Measurements from ENCODE around the gene IRF9.
"Not testable (repeated sequence)": the region's sequence is repeated elsewhere in the genome, so short reads cannot be mapped to it uniquely, and the experiment has no call there.

Gene IRF9

DNA sequence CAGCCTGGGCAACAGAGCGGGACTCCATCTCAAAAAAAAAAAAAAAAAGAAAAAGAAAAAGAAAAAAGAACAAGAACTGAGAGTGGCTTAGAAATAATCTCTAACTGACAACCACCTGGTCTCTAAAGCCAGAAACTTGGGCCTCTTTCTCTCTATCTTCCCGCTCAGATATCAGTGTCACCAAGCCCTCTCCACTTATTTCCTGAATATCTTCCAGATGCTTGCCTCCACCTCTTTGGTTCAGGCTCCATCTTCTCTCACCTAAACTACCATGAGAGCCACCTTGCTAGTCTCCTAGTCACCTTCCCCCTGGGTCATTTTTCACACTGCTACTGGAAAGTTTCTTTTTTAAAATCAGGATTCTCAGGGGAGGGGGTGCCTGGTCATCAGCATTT lies 36.0 kb downstream of the IRF9 start:
- Histone ChIP-seq H3K79me2 (peaks cover 27% of the 10 kb centered on the region), H3K36me3 (ENCODE audit: control insufficient read depth, insufficient read depth, low read length) (no peaks in the 10 kb centered on the region), H3K27ac (no peak overlapping the region), H3K4me2 (ENCODE audit: low read length) (peak overlapping the region; percentile 44), H3K4me1 (peaks cover 9% of the 10 kb centered on the region), H3K9me3 (ENCODE audit: control insufficient read depth, low read length) (no peaks in the 10 kb centered on the region), H3K4me3 (ENCODE audit: low read depth, low read length) (no peak overlapping the region), H2AFZ (no peak overlapping the region), H3K27me3 (ENCODE audit: control insufficient read depth, insufficient read depth, low read length) (no peaks in the 10 kb centered on the region), H3K9ac (no peak overlapping the region)
- TF ChIP-seq, protein P1, sequence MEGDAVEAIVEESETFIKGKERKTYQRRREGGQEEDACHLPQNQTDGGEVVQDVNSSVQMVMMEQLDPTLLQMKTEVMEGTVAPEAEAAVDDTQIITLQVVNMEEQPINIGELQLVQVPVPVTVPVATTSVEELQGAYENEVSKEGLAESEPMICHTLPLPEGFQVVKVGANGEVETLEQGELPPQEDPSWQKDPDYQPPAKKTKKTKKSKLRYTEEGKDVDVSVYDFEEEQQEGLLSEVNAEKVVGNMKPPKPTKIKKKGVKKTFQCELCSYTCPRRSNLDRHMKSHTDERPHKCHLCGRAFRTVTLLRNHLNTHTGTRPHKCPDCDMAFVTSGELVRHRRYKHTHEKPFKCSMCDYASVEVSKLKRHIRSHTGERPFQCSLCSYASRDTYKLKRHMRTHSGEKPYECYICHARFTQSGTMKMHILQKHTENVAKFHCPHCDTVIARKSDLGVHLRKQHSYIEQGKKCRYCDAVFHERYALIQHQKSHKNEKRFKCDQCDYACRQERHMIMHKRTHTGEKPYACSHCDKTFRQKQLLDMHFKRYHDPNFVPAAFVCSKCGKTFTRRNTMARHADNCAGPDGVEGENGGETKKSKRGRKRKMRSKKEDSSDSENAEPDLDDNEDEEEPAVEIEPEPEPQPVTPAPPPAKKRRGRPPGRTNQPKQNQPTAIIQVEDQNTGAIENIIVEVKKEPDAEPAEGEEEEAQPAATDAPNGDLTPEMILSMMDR (IDR thresholded peaks at IDR 0.05) = no peak

DNA sequence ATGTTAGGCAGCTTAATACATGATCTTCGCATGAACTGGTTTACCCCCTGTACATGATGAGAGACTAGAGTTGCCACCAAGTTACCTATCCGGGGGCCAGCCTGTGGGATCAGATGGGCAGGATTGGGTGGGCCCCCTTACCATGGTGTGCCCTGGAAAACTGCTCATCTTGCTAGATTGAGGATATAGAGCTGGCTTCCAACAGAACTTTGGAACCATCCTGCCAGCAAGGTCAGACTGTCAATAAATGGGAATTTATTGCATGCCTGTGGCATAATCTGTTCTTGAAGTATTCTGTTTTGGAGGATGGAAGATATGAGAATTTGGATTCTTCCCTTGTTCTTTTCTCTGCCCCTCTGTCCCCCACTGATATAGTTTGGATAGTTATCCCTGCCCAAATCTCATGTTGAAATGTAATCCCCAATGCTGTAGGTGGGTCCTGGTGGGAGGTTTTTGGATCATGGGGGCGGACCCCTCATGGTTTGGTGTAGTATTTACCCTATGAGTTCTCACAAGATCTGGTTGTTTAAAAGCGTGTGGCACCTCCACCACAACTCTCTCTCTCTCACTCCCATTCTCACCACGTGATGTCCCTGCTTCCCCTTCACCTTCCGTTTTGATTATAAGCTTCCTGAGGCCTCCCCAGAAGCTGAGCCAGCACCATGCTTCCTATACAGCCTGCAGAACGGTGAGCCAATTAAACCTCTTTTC lies 37.9 kb downstream of the IRF9 start:
- Histone ChIP-seq H3K27ac (no peak overlapping the region), H2AFZ (no peak overlapping the region), H3K4me3 (ENCODE audit: low read depth, low read length) (no peak overlapping the region), H3K9me3 (ENCODE audit: control insufficient read depth, low read length) (no peaks in the 10 kb centered on the region), H3K36me3 (ENCODE audit: control insufficient read depth, insufficient read depth, low read length) (no peaks in the 10 kb centered on the region), H3K79me2 (peaks cover 40% of the 10 kb centered on the region), H3K27me3 (ENCODE audit: control insufficient read depth, insufficient read depth, low read length) (no peaks in the 10 kb centered on the region), H3K4me2 (ENCODE audit: low read length) (no peak overlapping the region), H3K9ac (no peak overlapping the region), H3K4me1 (peaks cover 9% of the 10 kb centered on the region)
- TF ChIP-seq, protein P1 (IDR thresholded peaks at IDR 0.05) = no peak

DNA sequence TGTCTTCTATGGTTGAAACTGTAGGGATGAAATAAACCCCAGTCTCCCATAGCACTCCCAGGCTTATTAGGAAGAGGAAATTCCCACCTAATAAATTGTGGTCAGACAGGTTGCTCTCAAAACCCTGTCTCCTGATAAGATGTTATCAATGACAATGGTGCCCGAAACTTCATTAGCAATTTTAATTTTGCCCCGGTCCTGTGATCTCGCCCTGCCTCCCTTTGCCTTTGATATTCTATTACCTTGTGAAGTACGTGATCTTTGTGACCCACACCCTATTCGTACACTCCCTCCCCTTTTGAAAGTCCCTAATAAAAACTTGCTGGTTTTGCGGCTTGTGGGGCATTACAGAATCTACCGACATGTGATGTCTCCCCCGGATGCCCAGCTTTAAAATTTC lies 41.5 kb downstream of the IRF9 start:
- H3K9ac ChIP-seq; H3K4me2 ChIP-seq (ENCODE audit: low read length); H3K27me3 ChIP-seq (ENCODE audit: control insufficient read depth, insufficient read depth, low read length); H3K4me3 ChIP-seq (ENCODE audit: low read depth, low read length); H3K27ac ChIP-seq; H3K4me1 ChIP-seq; H3K36me3 ChIP-seq (ENCODE audit: control insufficient read depth, insufficient read depth, low read length); H3K9me3 ChIP-seq (ENCODE audit: control insufficient read depth, low read length); H2AFZ ChIP-seq: not testable (repeated sequence)
- peaks cover 30% of the 10 kb centered on the region for H3K79me2 ChIP-seq

DNA sequence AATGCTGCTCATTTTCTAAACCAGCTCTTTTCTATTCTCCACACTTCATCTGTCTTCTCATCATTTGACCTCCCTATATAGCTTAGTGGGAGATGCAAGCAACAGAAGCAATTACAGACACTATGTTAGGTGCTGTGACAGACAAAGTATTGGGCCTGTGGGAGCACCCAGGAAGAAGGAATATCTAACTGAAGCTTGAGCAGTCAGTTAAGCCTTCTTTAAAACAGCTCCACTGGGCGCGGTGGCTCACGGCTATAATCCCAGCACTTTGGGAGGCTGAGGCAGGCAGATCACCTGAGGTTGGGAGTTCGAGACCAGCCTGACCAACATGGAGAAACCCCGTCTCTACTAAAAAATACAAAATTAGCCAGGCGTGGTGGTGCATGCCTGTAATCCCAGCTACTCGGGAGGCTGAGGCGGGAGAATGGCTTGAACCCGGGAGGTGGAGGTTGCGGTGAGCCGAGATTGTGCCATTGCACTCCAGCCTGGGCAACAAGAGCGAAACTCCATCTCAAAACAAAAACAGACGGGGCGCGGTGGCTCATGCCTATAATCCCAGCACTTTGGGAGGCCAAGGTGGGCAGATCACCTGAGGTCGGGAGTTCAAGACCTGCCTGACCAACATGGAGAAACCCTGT lies 42.3 kb downstream of the IRF9 start:
- peaks cover 27% of the 10 kb centered on the region for H3K79me2 ChIP-seq
- H3K9ac ChIP-seq; H3K36me3 ChIP-seq (ENCODE audit: control insufficient read depth, insufficient read depth, low read length); H3K9me3 ChIP-seq (ENCODE audit: control insufficient read depth, low read length); H3K4me2 ChIP-seq (ENCODE audit: low read length); H3K4me1 ChIP-seq; H2AFZ ChIP-seq; H3K27me3 ChIP-seq (ENCODE audit: control insufficient read depth, insufficient read depth, low read length); H3K27ac ChIP-seq; H3K4me3 ChIP-seq (ENCODE audit: low read depth, low read length): not testable (repeated sequence)

DNA sequence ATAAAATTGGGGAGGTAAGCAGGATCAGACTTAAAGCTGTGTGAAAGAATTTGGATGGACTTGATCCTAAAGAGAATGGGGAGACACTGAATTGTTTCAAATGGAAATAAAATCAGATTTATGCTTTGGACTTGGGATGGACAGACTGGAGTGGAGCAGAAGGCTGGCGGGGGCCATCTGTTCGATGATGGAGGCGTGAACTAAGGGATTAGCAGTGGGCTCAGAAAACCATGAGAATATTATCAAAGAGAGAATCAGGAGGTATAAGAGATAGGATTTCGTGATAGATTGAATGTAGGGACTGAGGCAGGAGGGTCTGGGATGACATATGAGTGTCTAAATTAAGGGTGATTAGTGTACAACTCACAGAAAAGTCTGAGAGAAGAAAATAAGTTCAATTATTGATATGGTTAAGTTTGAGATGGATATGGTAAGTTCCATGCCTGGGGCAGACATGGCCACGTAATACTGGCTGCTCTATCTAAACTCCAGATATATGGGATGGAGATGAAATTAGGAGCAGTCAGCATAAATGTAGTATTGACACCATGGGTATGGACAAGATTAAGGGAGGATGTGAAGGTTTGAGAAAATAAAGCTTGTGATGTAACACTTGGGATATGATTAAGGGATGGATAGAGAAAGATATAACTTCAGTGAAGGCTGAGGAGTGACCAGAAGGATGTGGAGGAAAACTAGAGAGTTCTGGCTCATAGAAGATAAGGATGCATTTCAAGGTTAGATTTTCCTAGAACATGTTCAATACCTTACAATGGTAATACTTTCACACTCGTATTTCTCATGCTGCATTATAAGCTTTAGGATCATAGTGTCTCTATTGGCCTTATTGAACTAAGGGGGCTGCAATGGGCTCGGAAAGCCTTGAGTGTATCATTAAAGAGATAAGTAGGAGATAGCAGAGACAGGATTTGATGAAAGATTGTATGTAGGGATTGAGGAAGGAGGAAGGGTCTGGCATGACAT lies 43.4 kb downstream of the IRF9 start:
- H3K27ac ChIP-seq = no peak overlapping the region
- H3K79me2 ChIP-seq = peaks cover 21% of the 10 kb centered on the region
- no peaks in the 10 kb centered on the region for H3K36me3 ChIP-seq (ENCODE audit: control insufficient read depth, insufficient read depth, low read length)
- H3K9me3 ChIP-seq (ENCODE audit: control insufficient read depth, low read length) = no peaks in the 10 kb centered on the region
- TF ChIP-seq, protein P1 (IDR thresholded peaks at IDR 0.05) = no peak
- H3K4me3 ChIP-seq (ENCODE audit: low read depth, low read length) = no peak overlapping the region
- no peaks in the 10 kb centered on the region for H3K4me1 ChIP-seq
- H3K4me2 ChIP-seq (ENCODE audit: low read length) = no peak overlapping the region
- H2AFZ ChIP-seq = no peak overlapping the region
- no peak overlapping the region for H3K9ac ChIP-seq
- no peaks in the 10 kb centered on the region for H3K27me3 ChIP-seq (ENCODE audit: control insufficient read depth, insufficient read depth, low read length)
